Stimulated activated CD4-positive, alpha-beta T cell treated with anti-CD3 and anti-CD28 coated beads, TNF-alpha, amount 100 ng/mL, for 24 hours (primary cell): Measurements from ENCODE around the gene TCF19.
"Not testable (repeated sequence)": the region's sequence is repeated elsewhere in the genome, so short reads cannot be mapped to it uniquely, and the experiment has no call there.

ENCODE experiments used
- DNase-seq, 3 experiments: peaks; one replicate each; pipeline ENCODE4 v3.0.0-alpha.2; 2020; ENCODE audit warnings: low read depth in 3 of 3

Gene TCF19

DNA sequence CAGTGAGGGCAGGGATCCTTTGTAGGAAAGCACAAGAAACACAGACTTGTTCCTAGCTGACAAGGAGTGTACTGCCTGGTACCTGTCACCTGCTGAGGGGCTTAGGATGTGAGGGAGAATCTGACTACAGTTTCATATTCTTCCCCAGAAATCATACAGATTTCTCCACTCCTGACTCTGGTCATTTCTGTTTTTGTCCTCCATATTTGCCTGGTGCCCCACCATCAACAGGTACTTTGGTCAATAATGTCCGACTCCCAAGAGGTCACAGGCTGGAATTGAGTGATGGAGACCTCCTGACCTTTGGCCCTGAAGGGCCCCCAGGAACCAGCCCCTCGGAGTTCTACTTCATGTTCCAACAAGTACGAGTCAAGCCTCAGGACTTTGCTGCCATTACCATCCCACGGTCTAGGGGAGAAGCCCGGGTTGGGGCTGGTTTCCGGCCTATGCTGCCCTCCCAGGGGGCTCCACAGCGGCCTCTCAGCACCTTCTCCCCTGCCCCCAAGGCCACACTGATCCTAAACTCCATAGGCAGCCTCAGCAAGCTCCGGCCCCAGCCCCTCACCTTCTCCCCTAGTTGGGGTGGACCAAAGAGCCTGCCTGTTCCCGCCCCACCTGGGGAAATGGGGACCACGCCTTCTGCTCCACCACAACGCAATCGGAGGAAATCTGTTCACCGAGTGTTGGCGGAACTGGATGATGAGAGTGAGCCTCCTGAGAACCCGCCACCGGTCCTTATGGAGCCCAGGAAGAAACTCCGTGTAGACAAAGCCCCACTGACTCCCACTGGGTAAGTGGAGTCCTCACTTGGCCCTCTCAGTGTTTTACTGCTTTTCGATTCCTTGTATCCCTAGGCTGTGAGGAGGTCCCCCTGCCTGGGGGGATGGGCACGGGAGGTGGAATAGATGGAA lies 3.1 kb downstream of the TCF19 start:
- DNase-seq = no peak

DNA sequence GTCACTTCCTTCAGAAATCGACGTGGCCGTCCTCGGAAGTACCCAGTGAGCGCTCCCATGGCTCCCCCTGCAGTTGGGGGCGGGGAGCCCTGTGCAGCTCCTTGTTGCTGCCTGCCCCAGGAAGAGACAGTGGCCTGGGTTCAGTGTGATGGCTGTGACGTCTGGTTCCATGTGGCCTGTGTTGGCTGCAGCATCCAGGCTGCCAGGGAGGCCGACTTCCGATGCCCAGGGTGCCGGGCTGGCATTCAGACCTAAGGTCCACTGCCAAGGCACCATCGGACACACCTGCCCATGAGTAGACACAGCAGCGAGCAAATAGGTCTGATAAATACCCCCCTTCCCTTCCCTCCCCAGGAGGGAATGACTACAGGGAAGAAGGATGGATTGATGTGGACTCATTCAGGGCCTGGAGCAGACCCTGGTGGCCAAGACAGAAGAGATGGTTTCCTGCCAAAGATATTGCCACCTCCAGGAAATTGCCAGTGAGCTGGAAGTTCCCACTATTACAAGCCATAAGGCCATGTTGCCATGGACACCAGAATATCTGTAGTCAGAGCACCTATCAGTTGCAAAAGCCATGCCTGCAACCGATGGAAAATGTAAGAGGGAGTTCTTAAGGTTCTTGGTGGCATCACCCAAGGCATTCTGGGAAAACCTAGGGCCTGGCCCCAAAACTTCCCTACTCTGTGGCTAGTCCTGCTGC lies 4.2 kb downstream of the TCF19 start:
- DNase-seq = no peak

DNA sequence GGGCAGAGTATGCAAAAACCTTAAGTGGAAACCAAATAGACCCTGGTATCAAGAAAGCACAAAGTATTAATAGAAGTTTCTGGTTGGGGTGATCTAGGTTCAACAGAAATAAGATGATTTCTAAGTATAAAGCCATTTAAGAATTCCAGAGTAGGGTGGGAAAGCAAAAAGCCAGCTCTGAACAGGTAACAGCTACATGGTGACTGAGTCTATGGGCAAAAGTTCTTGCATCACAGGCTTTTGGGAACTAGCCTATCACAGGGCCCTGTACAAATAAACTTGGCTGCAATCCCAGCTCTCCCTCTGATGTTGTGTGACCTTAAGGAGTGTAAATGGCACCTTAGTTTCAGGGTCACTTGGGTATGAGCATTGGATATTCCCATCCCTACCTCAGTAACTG lies 5.5 kb downstream of the TCF19 start:
- no peak for DNase-seq

DNA sequence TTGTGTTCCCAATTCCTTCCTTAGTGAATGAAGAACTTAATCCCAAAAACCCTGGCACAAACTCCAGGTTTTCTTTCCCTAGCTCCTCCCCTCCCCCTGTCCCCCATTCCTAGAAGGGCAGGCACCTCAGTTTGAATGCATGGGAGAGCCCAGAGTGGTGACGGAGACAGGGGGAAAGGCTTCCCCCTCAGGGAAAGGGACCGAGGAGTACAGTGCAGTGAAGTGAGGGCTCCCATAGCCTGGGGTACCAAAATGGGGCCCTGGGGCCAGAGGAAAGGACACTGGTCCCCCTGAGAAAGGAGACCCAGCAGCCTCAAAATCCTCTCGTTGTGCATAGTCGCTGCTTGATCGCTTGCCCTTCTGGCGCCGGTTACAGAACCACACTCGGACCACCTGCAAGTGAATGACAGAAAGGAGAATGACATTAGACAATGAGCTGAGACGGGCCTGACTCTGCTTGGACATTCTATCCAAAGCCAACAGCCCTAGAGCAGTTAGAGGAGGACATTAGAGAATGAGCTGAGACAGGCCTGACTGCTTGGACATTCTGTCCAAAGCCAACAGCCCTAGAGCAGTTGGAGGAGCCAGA lies 6.2 kb downstream of the TCF19 start:
- DNase-seq = not testable (repeated sequence)

DNA sequence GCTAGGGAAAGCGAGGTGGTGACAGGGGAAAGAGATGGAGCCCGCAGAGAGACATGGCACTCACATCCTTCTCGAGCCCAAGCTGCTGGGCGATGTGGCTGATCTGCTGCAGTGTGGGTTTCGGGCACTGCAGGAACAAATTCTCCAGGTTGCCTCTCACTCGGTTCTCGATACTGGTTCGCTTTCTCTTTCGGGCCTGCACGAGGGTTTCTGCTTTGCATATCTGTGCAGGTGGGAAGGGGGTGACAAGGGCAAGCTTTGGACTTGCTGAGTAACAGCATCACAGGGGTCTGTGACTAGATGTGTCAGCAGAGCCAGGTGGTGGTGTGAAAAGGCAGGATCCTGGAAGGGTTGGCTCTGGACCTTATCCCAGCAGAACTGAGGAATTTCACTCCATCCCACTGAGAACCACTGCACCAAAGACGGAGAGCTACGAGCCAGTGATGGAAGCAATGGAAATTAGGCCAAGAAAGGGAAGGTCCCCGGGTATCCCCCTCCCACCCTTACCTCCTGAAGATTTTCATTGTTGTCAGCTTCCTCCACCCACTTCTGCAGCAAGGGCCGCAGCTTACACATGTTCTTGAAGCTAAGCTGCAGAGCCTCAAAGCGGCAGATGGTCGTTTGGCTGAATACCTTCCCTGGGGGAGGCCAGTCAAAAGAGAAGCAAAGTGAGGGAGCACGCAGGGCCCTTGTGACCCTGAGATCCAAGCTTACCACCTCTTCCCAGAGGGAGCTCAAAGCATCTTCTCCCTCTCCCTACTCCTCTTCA lies 6.9 kb downstream of the TCF19 start:
- peak in 1 of 3 experiments; percentile 7 for DNase-seq

DNA sequence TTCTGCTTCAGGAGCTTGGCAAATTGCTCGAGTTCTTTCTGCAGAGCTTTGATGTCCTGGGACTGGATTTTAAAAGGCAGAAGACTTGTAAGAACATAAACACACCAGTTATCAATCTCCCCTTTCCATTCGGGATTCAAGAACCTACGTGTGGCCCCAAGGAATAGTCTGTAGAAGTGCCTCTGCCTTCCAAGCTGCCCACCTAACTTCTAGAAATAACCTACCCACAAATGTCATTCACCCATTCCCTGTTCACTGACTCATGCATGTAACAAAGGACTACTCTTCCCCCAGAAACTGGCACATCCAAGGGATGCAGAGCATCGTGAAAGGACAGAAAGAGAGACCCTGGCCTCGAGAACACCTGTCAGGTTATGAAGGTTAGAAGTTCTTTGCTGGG lies 7.6 kb downstream of the TCF19 start:
- DNase-seq = no peak

DNA sequence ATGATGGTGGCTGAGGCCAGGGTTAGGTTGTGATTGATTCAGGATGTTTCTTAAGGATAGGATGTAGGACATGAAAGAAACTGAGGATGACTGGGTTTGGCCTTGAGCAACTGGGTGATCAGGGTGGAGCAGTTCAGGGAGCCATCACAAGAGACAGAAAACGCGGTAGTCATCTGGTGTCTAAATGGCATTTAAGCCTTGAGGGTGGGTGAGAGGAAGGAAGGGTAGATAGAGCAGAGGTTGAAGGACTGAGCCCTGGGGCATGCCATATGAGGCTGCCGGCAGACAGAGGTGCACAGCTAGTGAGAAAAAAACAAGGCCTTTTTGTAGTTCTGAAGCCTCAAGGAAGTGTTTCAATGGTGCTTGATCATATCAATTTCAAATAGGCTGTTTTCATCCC lies 10.2 kb downstream of the TCF19 start:
- no peak for DNase-seq

DNA sequence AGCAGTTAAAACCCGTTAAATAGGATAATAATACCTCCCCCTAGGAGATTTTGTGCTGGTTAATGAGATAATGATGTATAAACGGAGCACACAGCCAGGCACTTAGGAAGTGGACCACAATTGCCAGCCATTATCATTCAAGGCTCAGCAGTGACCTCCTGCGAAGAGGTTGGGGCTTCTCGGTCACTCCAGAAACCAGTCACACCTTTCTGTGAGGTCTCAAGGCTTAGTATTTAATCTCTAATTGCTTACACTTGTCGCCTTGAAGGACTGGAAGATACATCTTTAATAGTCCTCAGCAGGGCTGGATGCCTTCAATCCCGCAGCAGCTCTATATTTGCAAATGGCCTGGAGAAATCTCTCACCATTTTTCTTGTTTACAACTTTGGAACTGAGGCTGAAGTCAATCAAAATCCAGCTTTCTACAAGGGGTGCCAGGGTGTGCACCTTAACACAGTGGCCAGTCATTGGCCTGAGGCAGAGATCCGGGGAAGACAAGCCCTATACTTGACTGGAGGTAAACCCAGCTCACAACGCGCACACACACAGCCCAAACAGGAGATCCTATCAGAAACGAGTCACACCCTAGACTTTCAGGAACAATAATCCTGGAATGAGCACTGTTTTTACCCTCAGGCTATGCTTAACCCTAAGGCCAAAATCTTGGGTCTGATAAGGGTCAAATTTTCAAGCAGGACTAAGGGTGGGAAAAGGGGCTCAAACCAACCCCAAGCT lies 10.9 kb downstream of the TCF19 start:
- DNase-seq = no peak

DNA sequence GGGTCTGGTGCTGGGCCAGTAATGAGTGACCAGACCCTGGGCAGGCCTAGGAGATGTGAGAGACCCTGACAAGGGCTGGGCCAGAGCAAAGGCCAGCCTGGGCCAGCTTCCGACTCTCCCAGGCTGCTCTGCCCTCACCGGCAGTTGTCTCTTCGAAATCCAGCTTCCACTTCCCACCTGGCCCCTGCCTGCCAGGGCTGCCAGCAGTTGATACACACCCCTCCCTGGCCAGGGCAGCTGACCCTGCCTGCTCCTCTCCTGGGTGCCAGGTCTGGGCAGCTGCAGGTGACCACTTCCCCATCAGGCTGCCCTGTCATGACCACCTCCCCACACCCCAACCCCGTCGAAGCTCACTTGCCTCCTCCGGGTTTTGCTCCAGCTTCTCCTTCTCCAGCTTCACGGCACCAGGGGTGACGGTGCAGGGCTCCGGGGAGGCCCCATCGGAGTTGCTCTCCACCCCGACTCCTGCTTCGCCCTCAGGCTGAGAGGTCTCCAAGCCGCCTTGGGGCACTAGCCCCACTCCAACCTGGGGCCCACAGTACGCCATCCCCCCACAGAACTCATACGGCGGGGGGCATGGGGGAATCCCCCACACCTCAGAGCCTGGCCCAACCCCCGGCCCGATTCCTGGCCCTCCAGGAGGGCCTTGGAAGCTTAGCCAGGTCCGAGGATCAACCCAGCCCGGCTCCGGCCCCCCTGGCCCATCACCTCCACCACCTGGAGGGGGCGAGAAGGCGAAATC lies 11.6 kb downstream of the TCF19 start:
- DNase-seq = not testable (repeated sequence)

DNA sequence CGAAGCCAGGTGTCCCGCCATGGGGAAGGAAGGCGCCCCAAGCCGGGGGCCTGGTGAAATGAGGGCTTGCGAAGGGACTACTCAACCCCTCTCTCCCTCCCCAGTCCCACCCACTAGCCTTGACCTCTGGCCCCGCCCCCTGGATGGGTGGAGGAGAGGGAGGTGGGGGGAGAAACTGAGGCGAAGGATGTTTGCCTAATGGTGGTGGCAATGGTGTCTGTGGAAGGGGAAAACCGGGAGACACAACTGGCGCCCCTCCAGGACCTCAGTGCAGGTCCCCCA lies 12.2 kb downstream of the TCF19 start, which contains the start of gene POU5F1:
Gene POU5F1 (minus strand): TSS at position 83 of the 282 bp plus-strand sequence. CDS start 62 bp downstream, at position 21.
- no peak for DNase-seq

DNA sequence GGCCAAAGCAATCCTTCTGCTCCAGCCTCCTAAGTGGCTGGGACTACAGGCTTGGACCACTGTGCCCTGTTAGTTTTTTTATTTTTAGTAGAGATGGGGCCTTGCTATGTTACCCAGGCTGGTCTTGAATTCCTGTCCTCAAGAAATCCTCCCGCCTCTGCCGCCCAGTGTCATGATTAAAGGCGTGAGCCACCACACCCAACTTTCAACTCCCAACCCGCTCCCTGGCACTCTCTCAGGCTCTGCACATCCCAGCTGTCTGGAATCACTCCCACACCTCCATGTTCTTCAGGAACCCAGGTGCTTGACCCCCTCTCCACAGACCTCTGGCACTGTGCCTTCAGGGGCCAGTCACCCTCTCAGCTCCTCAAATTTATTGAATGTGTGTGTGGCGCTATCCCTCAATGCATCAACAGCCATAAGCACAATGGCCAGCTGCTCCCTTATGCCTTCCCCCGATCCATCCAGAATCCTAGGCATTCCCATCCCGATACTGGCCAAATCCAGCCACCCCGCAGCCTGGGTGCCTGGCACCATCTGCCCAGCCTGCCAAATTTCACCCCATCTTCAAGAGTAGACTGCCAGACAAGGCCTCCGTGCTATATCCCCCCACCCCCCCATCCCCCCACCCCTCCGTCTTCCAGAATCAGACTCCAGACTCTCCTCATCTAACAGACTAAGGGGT lies 12.7 kb downstream of the TCF19 start:
- DNase-seq = no peak

DNA sequence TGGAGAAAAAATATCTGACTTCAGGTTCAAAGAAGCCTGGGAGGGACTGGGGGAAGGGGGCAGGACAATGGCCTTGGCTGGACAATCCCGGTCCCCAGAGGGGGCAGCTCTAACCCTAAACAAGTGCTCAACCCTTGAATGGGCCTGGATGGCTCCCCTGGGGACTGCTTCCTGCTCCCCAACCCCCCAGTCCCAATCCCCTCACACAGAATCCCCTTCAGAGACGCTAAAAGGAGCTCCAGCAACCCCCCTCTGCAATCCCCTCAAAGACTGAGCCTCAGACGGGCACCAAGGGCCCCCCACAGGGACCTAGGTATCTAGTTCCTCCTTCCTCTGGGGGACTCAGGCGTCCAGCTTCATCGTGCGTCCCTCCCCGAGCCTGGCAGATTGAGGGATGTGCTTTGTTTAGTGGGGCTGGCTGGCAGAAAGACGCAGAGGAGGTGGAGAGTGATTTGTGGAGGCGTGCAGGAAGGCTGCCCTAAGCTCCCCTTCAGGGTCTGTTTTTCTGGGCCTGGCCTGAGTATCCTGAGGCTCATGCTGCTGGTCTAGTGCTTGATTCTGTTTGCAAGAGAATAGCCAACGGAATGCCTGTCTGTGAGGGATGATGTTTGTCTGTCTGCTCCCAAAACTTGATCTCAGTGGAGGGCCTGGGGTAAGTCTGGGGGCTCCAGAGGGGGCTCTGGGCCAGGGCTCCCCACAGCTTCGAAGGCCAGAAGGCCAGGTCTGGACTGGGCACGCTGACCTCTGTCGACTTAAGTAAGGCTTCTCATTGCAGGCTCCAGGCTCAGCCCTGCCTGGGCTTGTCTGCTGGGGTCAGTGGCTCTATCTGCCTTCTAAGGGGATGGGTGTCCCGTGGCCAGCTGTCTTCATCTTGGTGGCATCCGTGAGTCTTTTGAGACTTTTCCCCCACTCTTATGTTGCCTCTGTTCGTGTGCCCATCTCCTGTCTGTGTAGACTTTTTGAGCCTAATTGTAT lies 13.8 kb downstream of the TCF19 start:
- no peak for DNase-seq

DNA sequence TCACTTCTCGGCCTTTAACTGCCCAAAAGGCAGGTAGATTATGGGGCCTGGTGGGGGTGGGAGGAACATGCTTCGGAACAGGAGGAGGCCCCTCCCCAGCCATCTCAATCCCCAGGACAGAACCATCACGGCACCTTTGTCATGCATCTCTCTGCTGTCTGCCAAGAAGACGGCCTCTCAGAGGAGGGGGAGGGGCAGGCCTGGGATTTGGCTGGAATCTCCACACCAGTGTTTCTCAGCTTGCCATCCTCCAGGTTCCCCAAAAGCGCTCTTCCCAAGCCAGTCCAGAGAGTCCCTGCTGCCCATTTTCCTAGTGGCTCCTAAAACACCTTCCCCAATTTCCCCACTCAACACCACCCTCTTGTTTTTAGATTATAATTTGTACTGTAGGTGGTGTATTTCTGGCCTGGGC lies 14.6 kb downstream of the TCF19 start:
- DNase-seq = no peak

DNA sequence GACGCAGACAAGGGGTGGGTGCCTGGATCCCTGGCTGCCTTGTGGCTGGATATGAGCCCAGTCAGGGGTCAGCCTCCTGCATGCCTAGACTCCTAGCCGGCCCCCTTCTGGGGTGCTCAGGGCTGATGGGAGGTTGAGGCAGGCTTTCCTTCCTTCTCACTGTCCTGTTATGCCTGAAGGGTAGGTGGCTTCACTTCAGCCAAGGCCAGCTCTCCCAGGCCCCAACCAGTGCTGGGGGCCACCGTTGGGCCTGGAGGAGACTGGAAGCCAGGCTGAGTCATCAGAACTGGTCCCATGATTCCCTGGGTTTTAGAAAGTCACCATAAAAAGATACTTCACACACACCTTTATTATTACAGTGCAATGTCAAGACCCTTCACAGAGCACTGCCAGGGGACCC lies 15.0 kb downstream of the TCF19 start:
- no peak for DNase-seq

DNA sequence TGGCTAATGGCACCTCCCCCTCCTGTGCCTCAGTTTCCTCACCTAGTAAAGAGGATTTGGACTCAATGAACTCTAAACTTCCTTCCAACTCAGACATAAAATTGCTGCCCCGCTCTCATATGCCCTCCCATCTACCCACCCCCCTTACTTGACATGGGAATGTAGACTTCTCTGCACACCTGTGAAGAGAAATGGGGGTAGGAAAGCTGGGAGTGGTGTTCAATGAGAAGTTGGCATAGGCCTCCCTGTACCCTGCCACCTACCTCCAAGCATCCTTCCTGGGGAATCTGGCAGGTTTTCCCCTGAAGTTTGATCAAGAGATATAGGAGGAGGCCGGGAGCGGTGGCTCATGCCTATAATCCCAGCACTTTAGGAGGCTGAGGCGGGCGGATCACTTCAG lies 16.0 kb downstream of the TCF19 start:
- DNase-seq = no peak

DNA sequence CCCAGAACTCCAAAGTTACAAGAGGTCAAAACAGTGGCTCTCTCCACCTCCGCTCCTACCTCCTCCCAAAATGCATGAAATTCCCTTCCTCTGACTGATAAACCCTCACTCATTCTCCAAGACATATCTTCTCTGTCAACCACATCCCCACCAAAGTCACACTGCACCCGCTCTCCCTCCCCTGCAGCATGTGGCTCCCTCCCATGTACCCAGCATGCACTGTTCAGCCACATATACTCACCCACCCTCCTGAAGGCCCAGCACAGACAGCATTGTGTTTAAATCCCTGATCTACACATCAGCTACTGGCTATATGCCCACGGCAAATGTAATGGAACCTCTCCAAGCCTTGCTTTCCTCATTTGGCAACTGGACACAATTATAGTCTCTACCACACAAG lies 17.6 kb downstream of the TCF19 start:
- DNase-seq = no peak

DNA sequence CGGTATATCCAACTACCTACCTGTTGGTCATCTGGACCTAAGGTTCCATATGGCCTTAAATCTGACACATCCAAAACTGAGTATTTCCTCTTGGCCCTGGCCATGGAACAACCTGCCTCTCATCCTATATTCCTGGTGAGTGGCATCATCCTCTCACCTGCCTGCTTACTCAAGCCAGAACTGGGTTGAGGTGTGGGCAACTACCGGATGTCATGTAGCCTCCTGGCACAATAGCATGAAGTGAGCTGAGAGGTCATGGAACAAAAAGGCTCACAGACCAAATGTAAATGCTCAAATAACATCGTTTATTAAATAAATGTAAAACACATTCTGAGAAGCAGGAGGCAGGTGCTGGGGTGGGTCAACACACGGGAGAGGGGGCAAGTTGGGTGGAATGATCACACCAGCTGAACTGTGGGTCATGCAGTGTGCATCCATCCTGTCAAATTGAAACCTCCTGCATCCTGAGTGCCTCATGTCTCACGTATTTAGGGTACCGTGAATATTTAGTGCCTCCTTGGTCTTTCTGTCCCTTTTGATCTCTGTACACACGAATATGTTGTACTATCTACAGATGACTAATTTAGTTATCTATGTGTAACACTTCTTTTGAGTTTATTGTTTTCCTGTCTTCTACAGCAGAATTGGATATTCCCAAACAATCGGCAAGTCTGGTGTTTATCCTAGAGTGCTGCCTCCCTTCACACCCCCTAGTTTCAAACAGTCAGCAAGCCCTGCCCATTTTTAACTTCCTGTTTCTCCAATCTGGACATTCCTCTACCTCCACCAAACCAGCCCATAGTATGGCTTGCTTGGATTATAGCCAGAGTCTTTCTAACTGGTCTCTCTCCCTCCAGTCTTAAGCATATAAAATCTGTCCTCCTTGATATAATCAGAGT lies 20.0 kb downstream of the TCF19 start:
- no peak for DNase-seq

DNA sequence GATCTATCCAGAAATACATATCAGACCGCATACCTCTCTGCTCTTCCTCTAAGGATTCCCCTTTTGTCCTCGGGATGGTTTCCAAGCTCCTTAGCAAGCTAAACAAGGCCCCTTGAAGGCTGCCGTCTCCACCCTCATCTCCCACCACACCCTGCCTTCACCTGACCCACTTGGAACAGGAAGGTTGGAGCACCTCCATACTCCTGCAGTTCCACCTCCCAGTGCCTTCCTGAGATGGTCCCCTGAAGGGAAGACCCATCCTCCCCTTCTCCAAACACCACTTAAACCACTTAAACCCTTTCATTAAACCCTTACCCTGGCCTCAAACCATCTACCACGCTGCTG lies 20.6 kb downstream of the TCF19 start:
- no peak for DNase-seq
